GM12878 (cell line): ENCODE results near the gene PRDM16. TPM values are rescaled to one million over a fixed set of nuclear protein-coding genes. Genes with fewer than 3 reads are reported as not detected.

Source experiments
- ATAC-seq: fragments of 200-7000 bp; cut with Tn5 transposase; 3 replicates; pipeline ENCODE4 v1.9.1; 2020; ENCODE audit warnings: mild to moderate bottlenecking, moderate library complexity
- BruUV-seq: library from RNA; stranded (reverse); fragments of 400-500 nt; replicated peaks from 2 replicates; lab custom pipeline; 2021; lab: Mats Ljungman, UMichigan
- CTCF ChIA-PET: fragments of 300-600 bp; sonication (Branson Sonifier 250); formaldehyde crosslinking; extraction: SDS; loops from one replicate; lab custom pipeline; 2021; ENCODE audit warnings: inconsistent platforms; lab: Yijun Ruan, JAX
- POLR2A ChIA-PET: fragments of 350-600 bp; formaldehyde crosslinking; extraction: SDS; loops from one replicate; lab custom pipeline; 2021; ENCODE audit warnings: inconsistent platforms; lab: Charles Lee
- RAD21 ChIA-PET: fragments of 300-600 bp; sonication (Branson Sonifier 250); formaldehyde crosslinking; loops from one replicate; lab custom pipeline; 2023; ENCODE audit warnings: antibody characterized with exemption; ENCODE audit not compliant: unreplicated experiment; lab: Charles Lee
- SMC1A ChIA-PET: fragments of 300-600 bp; sonication (Branson Sonifier 250); formaldehyde crosslinking; loops from one replicate; lab custom pipeline; 2023; ENCODE audit not compliant: unreplicated experiment, uncharacterized antibody; lab: Charles Lee
- DNase-seq: peaks from one replicate; pipeline ENCODE4 v3.0.0-alpha.2; 2011; ENCODE audit warnings: low read depth, low spot score
- FAIRE-seq: peaks from 3 replicates; lab custom pipeline; 2011; peaks lifted over from hg19 to GRCh38; lab: Jason Lieb, UNC
- H2AFZ ChIP-seq: 2 replicates; pipeline ENCODE4 v1.6.0; 2011; ENCODE audit warnings: low read depth, low read length, control low read depth; ENCODE audit not compliant: control insufficient read depth
- H3K27ac ChIP-seq: 2 replicates; pipeline ENCODE4 v1.5.1; 2011; ENCODE audit warnings: control low read depth; ENCODE audit not compliant: control insufficient read depth, insufficient read depth
- H3K27me3 ChIP-seq, 2 experiments: replicated peaks in 1 of 2; 2 replicates each; pipeline versions ENCODE4 v1.6.0 to v1.6.1; 2011; ENCODE audit warnings: low read length in 1 of 2; ENCODE audit not compliant: control insufficient read depth in 2 of 2, insufficient read depth in 2 of 2
- H3K36me3 ChIP-seq, 2 experiments: 2 replicates each; pipeline ENCODE4 v1.5.1; 2011; ENCODE audit warnings: low read length in 1 of 2; ENCODE audit not compliant: control insufficient read depth in 2 of 2, insufficient read depth in 2 of 2
- H3K4me1 ChIP-seq: 2 replicates; pipeline ENCODE4 v1.6.1; 2011; ENCODE audit warnings: mild to moderate bottlenecking, low read length, moderate library complexity, mixed read lengths; ENCODE audit not compliant: control insufficient read depth, insufficient read depth
- H3K4me2 ChIP-seq: 2 replicates; pipeline ENCODE4 v1.6.0; 2011; ENCODE audit warnings: control low read depth; ENCODE audit not compliant: control insufficient read depth, insufficient read depth
- H3K4me3 ChIP-seq: fragments of 200-600 bp; sonication (generic); 2 replicates; pipeline ENCODE4 v1.5.1; 2016
- H3K79me2 ChIP-seq: 2 replicates; pipeline ENCODE4 v1.6.0; 2011; ENCODE audit warnings: low read length; ENCODE audit not compliant: control insufficient read depth, insufficient read depth
- H3K9ac ChIP-seq: 2 replicates; pipeline ENCODE4 v1.8.0; 2011; ENCODE audit warnings: low read length, control low read depth, mixed read lengths; ENCODE audit not compliant: control insufficient read depth, insufficient read depth
- H3K9me3 ChIP-seq: replicated peaks from 3 replicates; pipeline ENCODE4 v1.5.1; 2011; ENCODE audit warnings: mild to moderate bottlenecking, low read length; ENCODE audit not compliant: control insufficient read depth, insufficient read depth
- H4K20me1 ChIP-seq: 2 replicates; pipeline ENCODE4 v1.6.0; 2011; ENCODE audit not compliant: control insufficient read depth, insufficient read depth
- ATF7 ChIP-seq: fragments of 450-650 bp; IDR thresholded peaks from 2 replicates; pipeline ENCODE4 v1.6.1; 2016; ENCODE audit warnings: low read depth, mild to moderate bottlenecking
- CHD4 ChIP-seq: fragments of 200-600 bp; sonication (generic); IDR thresholded peaks from 2 replicates; pipeline ENCODE4 v1.6.1; 2016; ENCODE audit warnings: mild to moderate bottlenecking
- ESRRA ChIP-seq: IDR thresholded peaks from 2 replicates; pipeline ENCODE4 v1.6.1; 2012; ENCODE audit warnings: mild to moderate bottlenecking, low read length, improper control_type of control experiment
- FOS ChIP-seq: IDR thresholded peaks from 3 replicates; pipeline ENCODE4 v1.6.1; 2011; ENCODE audit warnings: borderline replicate concordance; ENCODE audit not compliant: insufficient read length; ENCODE audit errors: extremely low read depth
- MEF2B ChIP-seq: fragments of 450-650 bp; IDR thresholded peaks from 2 replicates; pipeline ENCODE4 v1.6.1; 2018; ENCODE audit warnings: mild to moderate bottlenecking, moderate library complexity; ENCODE audit not compliant: partially characterized antibody, poor library complexity, severe bottlenecking
- MYB ChIP-seq: fragments of 150-350 bp; IDR thresholded peaks from 2 replicates; pipeline ENCODE4 v1.6.1; 2014; ENCODE audit warnings: mild to moderate bottlenecking, low read depth, low read length, borderline replicate concordance
- SPI1 ChIP-seq: IDR thresholded peaks from 2 replicates; pipeline ENCODE4 v1.6.1; 2011; ENCODE audit warnings: low read depth, mild to moderate bottlenecking, low read length, moderate library complexity, borderline replicate concordance; ENCODE audit not compliant: insufficient read depth
- WGBS: methylation state at CpG from one replicate; pipeline ENCODE4 v1.1.6; 2016; ENCODE audit warnings: low lambda C conversion rate; ENCODE audit not compliant: insufficient replicate concordance, insufficient coverage; ENCODE audit errors: missing lambda C conversion rate; 5-methylcytosine and 5-hydroxymethylcytosine counted together
- in situ Hi-C: fragments of 300-500 bp; cut with MboI; formaldehyde crosslinking; loops from 9 replicates; pipeline ENCODE4 v1.14.3; 2018; ENCODE audit warnings: mixed read lengths
- intact Hi-C: fragments of 100-400 bp; cut with micrococcal nuclease; formaldehyde crosslinking; loops from one replicate; pipeline ENCODE4 v1.14.2; 2022; ENCODE audit not compliant: unreplicated experiment
- polyA plus RNA-seq, 11 experiments: library from polyadenylated mRNA; depleted of rRNA in 4 of 11; unstranded in 6 of 11; stranded (reverse) in 5 of 11; fragments of >200 nt; fragmentation: Nextera tagmentation in 4 of 11; fragmentation: Illumina TruSeq in 1 of 11; extraction: Ambion mirVana in 4 of 11; extraction: Trizol in 1 of 11; gene quantifications; 1 replicate in 1 of 11; 2 replicates in 10 of 11; pipeline versions ENCODE4 v1.2.1 to v1.2.3, GENCODE V29; 2011 to 2016; ENCODE audit warnings: inconsistent platforms in 2 of 11, missing spikeins in 2 of 11, low read depth in 1 of 11
- total RNA-seq, 4 experiments: library from RNA; depleted of rRNA in 3 of 4; stranded (reverse); fragments of >200 nt in 3 of 4; fragmentation: Illumina TruSeq in 1 of 4; extraction: Trizol in 1 of 4; gene quantifications; 2 replicates each; pipeline versions ENCODE4 v1.2.1 to v1.2.3, GENCODE V29; 2013 to 2021

PRDM16 gene
- total and polyA plus RNA-seq, 10 of the 15 experiments (the other 5 are each of a cell fraction or from before 2014, with no cell fraction given) = 0.03 TPM; not detected in 9

DNA sequence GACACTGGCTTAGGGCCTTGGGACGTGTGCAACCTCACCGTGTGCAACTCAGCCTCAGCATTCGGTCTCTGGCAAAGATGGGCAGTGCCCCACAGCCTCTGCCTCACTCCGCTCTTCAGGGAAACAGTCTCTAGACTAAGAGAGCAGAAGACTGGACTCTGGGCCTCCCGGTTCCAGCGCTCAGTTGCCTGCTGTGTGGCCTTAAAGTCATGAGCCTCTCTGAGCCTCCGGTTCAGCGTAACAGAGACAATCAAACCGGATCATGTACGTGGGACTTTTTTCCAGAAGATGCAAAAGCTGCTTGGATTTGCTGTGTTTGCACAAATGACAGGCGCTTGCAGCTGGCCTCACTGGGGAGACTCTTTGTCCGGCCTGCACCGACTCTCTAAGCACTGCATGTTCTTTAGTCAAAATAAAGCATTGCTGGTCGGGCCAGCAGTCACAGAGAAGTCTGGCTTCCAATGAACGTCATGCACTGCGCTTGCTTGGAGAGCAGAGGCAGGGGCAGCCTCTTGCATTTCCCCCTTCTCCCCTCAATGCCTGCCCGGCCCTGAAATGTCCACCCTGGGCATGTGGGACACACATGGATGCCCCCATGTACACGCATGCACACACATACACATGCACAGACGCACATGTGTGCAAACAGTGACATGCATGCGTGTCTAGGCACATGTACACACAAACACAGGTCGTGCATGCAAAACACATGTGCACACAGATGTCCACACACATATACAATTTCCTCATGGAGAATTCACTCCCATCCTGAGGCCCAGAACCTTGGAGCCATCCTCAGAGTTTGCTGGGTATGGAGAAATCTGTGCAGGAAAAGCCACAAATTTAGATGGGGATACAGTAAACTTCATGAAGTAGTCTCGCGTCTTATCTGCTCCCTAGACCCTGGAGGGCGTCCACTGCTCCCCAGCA is 152.4 kb downstream of the PRDM16 start:
- in situ Hi-C loops = no loop called here
- POLR2A ChIA-PET = no interaction called here

DNA sequence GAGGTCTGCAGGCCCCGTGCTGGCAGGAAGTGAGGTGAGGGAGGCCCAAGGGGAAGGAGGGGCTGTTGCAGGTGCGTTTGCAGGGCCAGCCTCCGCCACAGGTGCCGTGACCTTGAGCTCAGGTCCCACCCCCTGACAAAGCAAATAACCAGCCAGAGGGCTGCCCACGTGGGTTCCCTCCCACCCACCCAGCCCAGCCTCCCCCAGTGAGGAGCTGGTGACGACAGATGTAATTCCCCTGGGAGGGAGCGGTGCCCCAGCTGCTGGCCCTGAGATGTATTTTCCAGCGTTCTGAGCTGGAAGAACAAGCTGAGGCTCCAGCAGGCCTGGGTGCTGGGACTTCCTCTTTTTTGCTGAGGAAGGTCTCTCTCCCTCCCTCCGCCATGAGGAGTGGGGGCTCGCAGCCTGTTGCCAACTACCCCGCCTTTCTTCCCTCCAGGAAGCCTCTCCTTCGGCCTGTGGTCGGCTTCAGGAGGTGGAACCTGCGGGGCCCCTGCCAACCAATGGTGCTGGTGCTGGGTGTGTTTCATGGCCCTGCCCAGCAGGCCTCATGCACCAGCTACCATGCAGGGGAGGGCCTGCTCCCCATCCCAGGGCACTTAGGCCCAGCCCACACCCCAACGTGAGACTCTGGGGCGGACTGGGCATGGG is 153.2 kb downstream of the PRDM16 start:
- Histone ChIP-seq H3K4me1 (no peaks in the 10 kb centered on the region), H3K27me3 (no peaks in the 10 kb centered on the region), H3K27ac (no peak overlapping the region), H2AFZ (no peak overlapping the region), H3K9ac (no peak overlapping the region), H3K4me2 (no peak overlapping the region), H3K36me3 (no peaks in the 10 kb centered on the region), H4K20me1 (peaks cover 6% of the 10 kb centered on the region; the same call in 1 of the 2 replicates), H3K4me3 (no peak overlapping the region), H3K9me3 (no peaks in the 10 kb centered on the region), H3K79me2 (no peaks in the 10 kb centered on the region)
- ChIA-PET CTCF (no interaction called here), SMC1A (no interaction called here), POLR2A (no interaction called here), RAD21 (no interaction called here)
- FAIRE-seq = no peak
- in situ Hi-C loops (no loop called here), intact Hi-C loops (no loop called here)
- no peak for ATAC-seq
- WGBS = 4% methylated on average over 13 of the region's 16 CpGs
- TF ChIP-seq MYB (no peak), SPI1 (peak; percentile 51; the same call in 1 of the 2 replicates)
- no TSS peak for BruUV-seq
- no peak for DNase-seq

More for the DNA sequence above, 152.4 kb downstream of the PRDM16 start:
- no peak overlapping the region for H3K4me3 ChIP-seq
- ChIA-PET SMC1A (no interaction called here), CTCF (no interaction called here), RAD21 (no interaction called here)
- no TSS peak for BruUV-seq
- H3K27me3 ChIP-seq = no peaks in the 10 kb centered on the region
- H3K27ac ChIP-seq = no peak overlapping the region
- no peak for TF ChIP-seq ESRRA
- TF ChIP-seq ATF7 = no peak
- no peak for TF ChIP-seq CHD4
- TF ChIP-seq MEF2B = no peak
- no peak for TF ChIP-seq FOS
- no peaks in the 10 kb centered on the region for H3K4me1 ChIP-seq
- 32% methylated on average over 24 of the region's 24 CpGs for WGBS
- peaks cover 6% of the 10 kb centered on the region; the same call in 1 of the 2 replicates for H4K20me1 ChIP-seq
- FAIRE-seq = no peak
- no peaks in the 10 kb centered on the region for H3K79me2 ChIP-seq
- H3K9ac ChIP-seq = no peak overlapping the region
- no peak overlapping the region for H3K4me2 ChIP-seq
- ATAC-seq = no peak
- no peaks in the 10 kb centered on the region for H3K9me3 ChIP-seq
- intact Hi-C loops = no loop called here
- H2AFZ ChIP-seq = no peak overlapping the region
- no peak for DNase-seq
- H3K36me3 ChIP-seq = no peaks in the 10 kb centered on the region
